Parathyroid adenoma (tissue), 2 donors: ENCODE results near the gene CCNE1.

ENCODE experiments used
- H2AFZ ChIP-seq: fragments of 300-600 bp; sonication (generic); one replicate; pipeline ENCODE4 v1.7.0; 2017; ENCODE audit warnings: antibody characterized with exemption, mild to moderate bottlenecking
- H3K27ac ChIP-seq: fragments of 300-600 bp; sonication (generic); one replicate; pipeline ENCODE4 v1.7.0; 2017
- H3K27me3 ChIP-seq: fragments of 300-600 bp; sonication (generic); one replicate; pipeline ENCODE4 v1.7.0; 2017; ENCODE audit warnings: low read length; ENCODE audit not compliant: control insufficient read depth, insufficient read depth
- H3K36me3 ChIP-seq: fragments of 300-600 bp; sonication (generic); one replicate; pipeline ENCODE4 v1.7.0; 2017; ENCODE audit warnings: low read length; ENCODE audit not compliant: control insufficient read depth, insufficient read depth
- H3K4me1 ChIP-seq: fragments of 300-600 bp; sonication (generic); one replicate; pipeline ENCODE4 v1.7.0; 2017; ENCODE audit warnings: control low read depth
- H3K4me2 ChIP-seq: fragments of 300-600 bp; sonication (generic); one replicate; pipeline ENCODE4 v1.7.0; 2017; ENCODE audit warnings: low read length
- H3K4me3 ChIP-seq: fragments of 300-600 bp; sonication (generic); one replicate; pipeline ENCODE4 v1.7.0; 2017; ENCODE audit warnings: low read depth, low read length
- H3K79me2 ChIP-seq: fragments of 300-600 bp; sonication (generic); one replicate; pipeline ENCODE4 v1.7.0; 2017; ENCODE audit warnings: control low read depth
- H3K9ac ChIP-seq: fragments of 300-600 bp; sonication (generic); one replicate; pipeline ENCODE4 v1.7.0; 2017; ENCODE audit warnings: mild to moderate bottlenecking
- H3K9me3 ChIP-seq: fragments of 300-600 bp; sonication (generic); one replicate; pipeline ENCODE4 v1.7.0; 2017; ENCODE audit warnings: low read length; ENCODE audit not compliant: control insufficient read depth
- TF ChIP-seq, protein P1 (sequence below): fragments of 300-600 bp; sonication (generic); IDR thresholded peaks from one replicate; pipeline ENCODE4 v1.7.0; 2017; ENCODE audit warnings: antibody characterized with exemption, mild to moderate bottlenecking
- donor health status: primary hyperparathyroidism.

Gene CCNE1

DNA sequence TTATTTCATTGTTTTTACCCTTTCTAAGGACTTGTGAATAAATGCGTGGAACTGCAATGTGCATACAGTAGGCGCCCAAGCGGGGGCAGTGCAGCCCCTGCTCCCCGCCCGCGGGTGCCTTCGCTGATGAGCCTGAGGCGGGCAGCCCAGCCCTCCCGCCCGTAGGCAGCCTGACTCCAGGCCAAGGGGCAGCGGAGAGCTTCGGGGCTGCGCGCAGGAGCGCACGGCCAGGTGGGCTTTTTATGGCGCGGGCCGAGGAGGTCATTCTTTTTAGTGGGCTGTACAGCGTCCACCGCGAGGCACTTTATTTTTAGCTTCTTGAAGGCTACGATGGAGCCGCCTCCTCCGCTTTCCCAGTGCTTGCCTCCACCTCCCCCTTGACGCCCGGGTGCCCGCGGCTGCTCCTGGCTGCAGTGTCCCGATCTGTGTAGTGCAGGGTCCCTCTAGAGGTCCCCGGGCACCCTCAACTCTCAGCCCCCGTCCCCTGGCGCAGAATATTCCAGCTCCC, 60.5 kb downstream of the CCNE1 start:
- Histone ChIP-seq H3K27ac (no peak overlapping the region), H3K4me2 (no peak overlapping the region), H3K27me3 (no peaks in the 10 kb centered on the region), H2AFZ (peak overlapping the region; percentile 18), H3K9me3 (no peaks in the 10 kb centered on the region), H3K4me1 (peaks cover 3% of the 10 kb centered on the region), H3K79me2 (no peaks in the 10 kb centered on the region), H3K9ac (no peak overlapping the region), H3K36me3 (no peaks in the 10 kb centered on the region), H3K4me3 (no peak overlapping the region)
- TF ChIP-seq, protein P1, sequence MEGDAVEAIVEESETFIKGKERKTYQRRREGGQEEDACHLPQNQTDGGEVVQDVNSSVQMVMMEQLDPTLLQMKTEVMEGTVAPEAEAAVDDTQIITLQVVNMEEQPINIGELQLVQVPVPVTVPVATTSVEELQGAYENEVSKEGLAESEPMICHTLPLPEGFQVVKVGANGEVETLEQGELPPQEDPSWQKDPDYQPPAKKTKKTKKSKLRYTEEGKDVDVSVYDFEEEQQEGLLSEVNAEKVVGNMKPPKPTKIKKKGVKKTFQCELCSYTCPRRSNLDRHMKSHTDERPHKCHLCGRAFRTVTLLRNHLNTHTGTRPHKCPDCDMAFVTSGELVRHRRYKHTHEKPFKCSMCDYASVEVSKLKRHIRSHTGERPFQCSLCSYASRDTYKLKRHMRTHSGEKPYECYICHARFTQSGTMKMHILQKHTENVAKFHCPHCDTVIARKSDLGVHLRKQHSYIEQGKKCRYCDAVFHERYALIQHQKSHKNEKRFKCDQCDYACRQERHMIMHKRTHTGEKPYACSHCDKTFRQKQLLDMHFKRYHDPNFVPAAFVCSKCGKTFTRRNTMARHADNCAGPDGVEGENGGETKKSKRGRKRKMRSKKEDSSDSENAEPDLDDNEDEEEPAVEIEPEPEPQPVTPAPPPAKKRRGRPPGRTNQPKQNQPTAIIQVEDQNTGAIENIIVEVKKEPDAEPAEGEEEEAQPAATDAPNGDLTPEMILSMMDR: no peak

DNA sequence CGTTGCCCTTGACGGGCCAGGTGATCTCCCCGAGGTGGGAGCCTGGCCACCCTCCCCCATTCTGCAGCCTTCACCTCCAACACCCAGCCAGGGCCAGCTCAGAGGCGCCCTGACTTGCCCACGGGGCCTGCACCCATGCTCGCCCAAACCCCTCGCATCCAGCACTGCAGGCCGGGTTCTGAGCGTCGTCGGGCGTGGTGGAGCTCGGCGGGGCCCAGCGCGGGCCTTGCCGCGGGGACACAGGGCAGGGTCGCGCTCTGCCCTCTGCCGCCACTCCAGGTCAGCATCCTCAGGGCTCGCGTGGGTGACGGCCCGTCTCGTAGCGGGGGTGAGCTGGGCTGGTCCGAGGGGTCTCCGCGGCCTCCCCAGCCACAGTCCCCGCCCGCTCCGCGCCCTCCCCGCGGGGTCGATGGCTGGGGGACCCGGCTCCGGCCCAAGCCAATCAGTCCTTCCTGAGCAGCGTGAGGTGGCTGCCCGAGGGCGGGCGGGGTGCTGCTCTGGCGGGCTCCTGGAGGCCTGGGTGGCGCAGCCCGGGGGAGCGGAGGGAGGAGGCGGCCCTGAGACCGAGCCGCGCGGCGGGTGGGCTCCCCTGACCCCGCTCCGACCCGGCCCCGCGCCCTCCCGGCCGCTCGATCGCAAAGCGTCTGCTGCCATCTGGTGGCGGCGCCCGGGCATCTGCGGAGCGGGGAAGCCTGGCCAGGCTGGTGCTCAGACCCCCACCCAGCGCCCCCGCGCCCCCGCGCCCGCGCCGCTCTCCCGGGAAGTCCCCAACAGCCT, 61.4 kb downstream of the CCNE1 start:
- TF ChIP-seq, protein P1: peak; percentile 83
- Histone ChIP-seq H2AFZ (peak overlapping the region; percentile 91), H3K36me3 (no peaks in the 10 kb centered on the region), H3K27me3 (no peaks in the 10 kb centered on the region), H3K9me3 (no peaks in the 10 kb centered on the region), H3K4me1 (peaks cover 3% of the 10 kb centered on the region), H3K79me2 (no peaks in the 10 kb centered on the region), H3K4me3 (peak overlapping the region; percentile 18), H3K9ac (no peak overlapping the region), H3K27ac (no peak overlapping the region), H3K4me2 (peak overlapping the region; percentile 79)
